HG03060 (cell line): ENCODE results near the gene PLEKHA5.
"Not testable (repeated sequence)": the region's sequence is repeated elsewhere in the genome, so short reads cannot be mapped to it uniquely, and the experiment has no call there.

ENCODE experiments used
- ATAC-seq: cut with Tn5 transposase; IDR thresholded peaks from one replicate; pipeline ENCODE4 v1.9.1; 2021; ENCODE audit warnings: low read depth, moderate number of reproducible peaks; ENCODE audit not compliant: unreplicated experiment

Gene PLEKHA5

GRCh38 chr12:19129486-19130223, at the start of gene PLEKHA5:
Gene PLEKHA5 (plus strand): TSS chr12:19129733. CDS start chr12:19129800, 67 bp downstream.
- no peak for ATAC-seq

GRCh38 chr12:19080918-19081317, 48.6 kb upstream of the PLEKHA5 start:
- no peak for ATAC-seq

GRCh38 chr12:19082365-19082911, 47.1 kb upstream of the PLEKHA5 start:
- no peak for ATAC-seq

GRCh38 chr12:19084547-19084946, 45.0 kb upstream of the PLEKHA5 start:
- no peak for ATAC-seq

- ATAC-seq, result no peak
These were observed 44.4 kb upstream of the PLEKHA5 start for GRCh38 chr12:19085090-19085489.

GRCh38 chr12:19088606-19089005, 40.9 kb upstream of the PLEKHA5 start:
- ATAC-seq, result no peak

DNA sequence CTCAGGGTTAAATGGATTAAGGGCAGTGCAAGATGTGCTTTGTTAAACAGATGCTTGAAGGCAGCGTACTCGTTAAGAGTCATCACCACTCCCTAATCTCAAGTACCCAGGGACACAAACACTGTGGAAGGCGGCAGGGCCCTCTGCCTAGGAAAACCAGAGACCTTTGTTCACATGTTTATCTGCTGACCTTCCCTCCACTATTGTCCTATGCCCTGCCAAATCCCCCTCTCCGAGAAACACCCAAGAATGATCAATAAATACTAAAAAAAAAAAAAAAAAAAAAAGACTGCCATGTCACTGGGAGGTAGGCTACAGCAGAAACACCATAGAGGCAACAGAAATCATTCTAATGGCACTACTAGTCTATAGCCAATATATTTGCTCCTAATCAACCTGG, 37.1 kb upstream of the PLEKHA5 start:
- not testable (repeated sequence) for ATAC-seq

DNA sequence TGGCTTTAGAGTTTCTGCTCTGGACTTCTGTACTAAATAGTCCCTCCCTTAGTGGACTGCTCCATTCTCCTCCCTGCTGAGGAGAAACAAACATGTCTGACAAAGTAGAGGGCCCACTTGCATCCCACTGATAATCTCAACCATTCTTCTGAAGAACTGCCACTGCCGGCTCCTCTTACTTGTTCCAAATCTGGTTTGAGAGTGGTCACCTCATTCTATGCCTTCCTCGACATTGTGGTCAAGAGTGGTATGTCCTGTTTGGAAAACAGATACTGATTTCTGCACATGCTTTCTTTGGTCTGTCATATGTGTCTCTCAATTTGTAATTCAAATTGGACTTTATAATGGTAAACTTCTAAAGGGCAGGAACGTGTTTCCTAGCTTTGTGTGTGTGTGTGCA, 36.3 kb upstream of the PLEKHA5 start:
- no peak for ATAC-seq

DNA sequence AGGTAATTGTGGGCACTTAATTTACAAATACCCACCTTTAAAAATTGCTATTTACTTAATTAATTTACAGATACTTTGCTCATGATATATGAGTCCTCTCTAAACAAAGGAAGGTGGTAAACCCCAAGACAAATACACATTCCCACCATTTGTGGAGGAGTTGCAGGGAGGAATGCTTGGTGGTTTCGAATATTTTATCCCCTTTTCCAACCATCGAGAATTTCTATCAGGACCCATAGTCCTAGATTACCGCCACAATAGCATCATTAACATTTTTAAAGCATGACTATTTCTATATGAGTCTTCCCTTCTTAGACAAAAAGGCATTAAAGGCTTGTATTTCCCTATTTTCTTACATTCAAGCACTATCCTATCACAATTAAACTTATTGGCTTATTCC, 34.2 kb upstream of the PLEKHA5 start:
- no peak for ATAC-seq

GRCh38 chr12:19095756-19096480, 33.6 kb upstream of the PLEKHA5 start:
- no peak for ATAC-seq

GRCh38 chr12:19105463-19105862, 24.1 kb upstream of the PLEKHA5 start:
- ATAC-seq, result no peak

DNA sequence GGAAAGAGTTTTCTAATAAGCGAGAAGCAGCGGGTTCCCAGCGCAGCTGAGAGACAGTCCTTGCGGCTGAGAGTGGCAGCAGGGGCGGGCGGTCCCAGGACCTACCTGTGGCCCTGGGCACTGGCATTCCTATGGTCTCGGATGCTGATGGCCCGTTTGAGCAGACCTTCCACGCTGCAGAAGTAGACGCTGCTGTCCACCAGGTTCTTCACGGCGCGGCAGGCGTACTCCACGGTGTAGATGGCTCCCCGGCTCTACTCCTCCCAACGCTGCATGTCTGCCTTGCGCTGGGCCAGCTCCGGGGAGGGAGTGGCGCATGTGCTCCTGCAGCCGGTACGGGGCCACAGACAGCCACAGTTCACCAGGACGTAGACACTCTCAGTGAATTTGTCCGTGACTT, 21.8 kb upstream of the PLEKHA5 start:
- no peak for ATAC-seq

- ATAC-seq, result no peak
These were observed 19.2 kb upstream of the PLEKHA5 start for GRCh38 chr12:19110221-19110940.

DNA sequence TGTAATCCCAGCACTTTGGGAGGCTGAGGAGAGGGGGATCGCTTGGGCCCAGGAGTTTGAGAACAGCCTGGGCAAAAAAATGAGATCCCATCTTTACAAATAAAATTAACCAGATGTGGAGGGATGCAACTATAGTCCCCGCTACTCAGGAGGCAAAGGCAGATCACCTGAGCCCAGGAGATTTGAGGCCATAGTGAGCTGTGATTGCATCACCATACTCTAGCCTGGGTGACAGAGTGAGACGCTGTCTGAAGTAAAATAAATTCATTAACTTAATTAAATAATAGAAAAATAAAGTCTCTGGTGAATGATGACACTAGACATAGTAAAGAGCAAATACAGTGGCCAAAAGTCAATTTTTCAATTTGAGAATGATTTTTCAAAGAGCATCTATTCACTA, 16.1 kb upstream of the PLEKHA5 start:
- ATAC-seq, result no peak

- no peak for ATAC-seq
These were observed 14.2 kb upstream of the PLEKHA5 start for GRCh38 chr12:19115285-19115684.

GRCh38 chr12:19119440-19119839, 10.1 kb upstream of the PLEKHA5 start:
- ATAC-seq, result no peak

- no peak for ATAC-seq
These were observed 8.7 kb upstream of the PLEKHA5 start for GRCh38 chr12:19120795-19121194.

- ATAC-seq, result no peak
These were observed 8.0 kb upstream of the PLEKHA5 start for GRCh38 chr12:19121449-19122018.

- ATAC-seq, result no peak
These were observed 4.2 kb upstream of the PLEKHA5 start for GRCh38 chr12:19125325-19125724.

GRCh38 chr12:19127270-19127669, 2.3 kb upstream of the PLEKHA5 start:
- no peak for ATAC-seq

DNA sequence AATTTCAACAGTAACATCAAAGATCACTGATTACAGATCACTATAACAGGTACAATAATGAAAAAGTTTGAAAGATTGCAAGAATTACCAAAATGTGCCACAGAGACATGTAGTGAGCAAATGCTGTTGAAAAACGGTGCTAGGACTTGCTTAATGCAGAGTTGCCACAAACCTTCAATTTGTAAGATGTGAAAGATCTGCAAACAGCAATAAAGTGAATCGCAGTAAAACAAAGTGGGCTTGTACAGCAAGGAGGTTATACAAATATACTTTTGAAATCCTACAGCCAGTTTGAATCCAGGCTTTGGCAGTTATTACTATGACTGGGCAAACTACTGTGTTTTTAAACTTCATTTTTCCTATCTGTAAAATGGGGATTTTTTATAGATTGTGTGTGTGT, 1.0 kb upstream of the PLEKHA5 start:
- no peak for ATAC-seq
